ENCODE measurements around the gene YIPF3.

- TF ChIP-seq, protein P1, sequence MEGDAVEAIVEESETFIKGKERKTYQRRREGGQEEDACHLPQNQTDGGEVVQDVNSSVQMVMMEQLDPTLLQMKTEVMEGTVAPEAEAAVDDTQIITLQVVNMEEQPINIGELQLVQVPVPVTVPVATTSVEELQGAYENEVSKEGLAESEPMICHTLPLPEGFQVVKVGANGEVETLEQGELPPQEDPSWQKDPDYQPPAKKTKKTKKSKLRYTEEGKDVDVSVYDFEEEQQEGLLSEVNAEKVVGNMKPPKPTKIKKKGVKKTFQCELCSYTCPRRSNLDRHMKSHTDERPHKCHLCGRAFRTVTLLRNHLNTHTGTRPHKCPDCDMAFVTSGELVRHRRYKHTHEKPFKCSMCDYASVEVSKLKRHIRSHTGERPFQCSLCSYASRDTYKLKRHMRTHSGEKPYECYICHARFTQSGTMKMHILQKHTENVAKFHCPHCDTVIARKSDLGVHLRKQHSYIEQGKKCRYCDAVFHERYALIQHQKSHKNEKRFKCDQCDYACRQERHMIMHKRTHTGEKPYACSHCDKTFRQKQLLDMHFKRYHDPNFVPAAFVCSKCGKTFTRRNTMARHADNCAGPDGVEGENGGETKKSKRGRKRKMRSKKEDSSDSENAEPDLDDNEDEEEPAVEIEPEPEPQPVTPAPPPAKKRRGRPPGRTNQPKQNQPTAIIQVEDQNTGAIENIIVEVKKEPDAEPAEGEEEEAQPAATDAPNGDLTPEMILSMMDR (IDR thresholded peaks at IDR 0.05), result no peak
- TF ChIP-seq POLR2AphosphoS5 (IDR thresholded peaks at IDR 0.05; ENCODE audit: low read depth, low read length) (no peak), TCF7L2 (IDR thresholded peaks at IDR 0.05; ENCODE audit: low read depth, low read length) (no peak)
These were observed 52.4 kb downstream of the YIPF3 start for GRCh38 chr6:43464337-43464736.
